ENCODE measurements around the gene SYT1.
A peak's percentile ranks its signal among the peaks of the same experiment; 100 is the strongest.

The SYT1 gene

GRCh38 chr12:79301181-79301580, 436.6 kb downstream of the SYT1 start:
- DNase-seq, result no peak

GRCh38 chr12:79302162-79302814, 437.7 kb downstream of the SYT1 start:
- no peak for DNase-seq

GRCh38 chr12:79307340-79307739, 442.8 kb downstream of the SYT1 start:
- no peak for DNase-seq

GRCh38 chr12:79309039-79309438, 444.5 kb downstream of the SYT1 start:
- DNase-seq, result no peak

- no peak for DNase-seq
These were observed 452.7 kb downstream of the SYT1 start for GRCh38 chr12:79317179-79317847.

- DNase-seq, result no peak
These were observed 458.3 kb downstream of the SYT1 start for GRCh38 chr12:79322905-79323304.

GRCh38 chr12:79324571-79324970, 460.0 kb downstream of the SYT1 start:
- no peak for DNase-seq

- no peak for DNase-seq
These were observed 461.6 kb downstream of the SYT1 start for GRCh38 chr12:79326222-79326621.

- no peak for DNase-seq
These were observed 462.1 kb downstream of the SYT1 start for GRCh38 chr12:79326663-79327062.

- no peak for DNase-seq
These were observed 462.9 kb downstream of the SYT1 start for GRCh38 chr12:79327465-79327864.

- no peak for DNase-seq
These were observed 465.4 kb downstream of the SYT1 start for GRCh38 chr12:79329933-79330332.

- DNase-seq, result no peak
These were observed 467.3 kb downstream of the SYT1 start for GRCh38 chr12:79331870-79332269.

GRCh38 chr12:79333144-79333543, 468.6 kb downstream of the SYT1 start:
- DNase-seq, result no peak

GRCh38 chr12:79337662-79338290, 473.2 kb downstream of the SYT1 start:
- DNase-seq, result no peak

- peak; percentile 27 for DNase-seq
These were observed 480.6 kb downstream of the SYT1 start for GRCh38 chr12:79344855-79345847.

- no peak for DNase-seq
These were observed 483.3 kb downstream of the SYT1 start for GRCh38 chr12:79347866-79348265.

- DNase-seq, result no peak
These were observed 486.7 kb downstream of the SYT1 start for GRCh38 chr12:79351251-79351650.

- no peak for DNase-seq
These were observed 491.6 kb downstream of the SYT1 start for GRCh38 chr12:79356216-79356615.

GRCh38 chr12:79357048-79357447, 492.5 kb downstream of the SYT1 start:
- no peak for DNase-seq

GRCh38 chr12:79358716-79359300, 494.2 kb downstream of the SYT1 start:
- DNase-seq, result no peak

GRCh38 chr12:79360286-79360685, 495.7 kb downstream of the SYT1 start:
- DNase-seq, result no peak

- no peak for DNase-seq
These were observed 496.4 kb downstream of the SYT1 start for GRCh38 chr12:79360936-79361335.

GRCh38 chr12:79364197-79364596, 499.6 kb downstream of the SYT1 start:
- DNase-seq, result no peak
